Stimulated activated CD4-positive, alpha-beta T cell treated with anti-CD3 and anti-CD28 coated beads, Interleukin-1b, Interleukin-23, amount 100 ng/mL, for 4 hours (primary cell): ENCODE results near the gene AKR1A1.

Source experiments
- DNase-seq, 2 donors: peaks; one replicate each; pipeline ENCODE4 v3.0.0-alpha.2; 2020; ENCODE audit warnings: low read depth in 2 of 2

Gene AKR1A1

DNA sequence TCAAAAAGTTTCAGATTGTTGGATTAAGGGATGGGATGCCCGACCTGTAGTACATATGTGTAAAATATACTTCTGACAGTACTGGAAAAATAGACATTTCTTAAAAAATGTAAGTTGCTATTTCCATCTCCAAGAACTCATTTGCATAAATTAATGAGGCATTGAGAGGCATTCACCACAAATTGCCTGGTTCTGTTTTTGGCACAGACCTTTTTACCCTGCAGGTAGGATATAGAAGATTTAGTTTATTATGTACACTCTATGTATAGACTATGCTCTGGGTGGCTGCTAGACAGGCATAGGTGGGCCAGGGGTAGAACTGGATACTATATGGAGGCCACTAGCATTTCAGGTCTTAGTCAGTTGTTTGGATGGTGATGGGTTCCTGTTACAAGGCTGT lies 65.3 kb downstream of the AKR1A1 start:
- no peak for DNase-seq

DNA sequence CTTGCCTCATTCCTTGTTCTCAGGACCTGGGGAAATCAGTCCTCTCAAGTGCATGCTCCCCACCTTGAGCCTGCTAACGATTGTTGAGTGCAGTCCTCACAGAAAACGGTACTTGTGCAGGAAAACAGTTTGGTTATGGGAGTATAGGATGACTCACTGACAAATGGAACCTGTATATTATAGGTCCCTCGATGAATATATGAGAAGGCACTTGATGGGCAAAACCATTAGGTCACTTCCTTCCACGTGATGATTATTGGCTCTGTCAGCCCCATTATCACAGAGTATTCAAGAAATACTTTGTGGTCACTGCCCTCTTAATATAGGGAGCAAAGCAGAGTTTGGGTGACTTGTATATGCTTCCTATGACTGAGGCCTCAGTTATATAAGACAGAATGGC lies 67.0 kb downstream of the AKR1A1 start:
- no peak for DNase-seq

DNA sequence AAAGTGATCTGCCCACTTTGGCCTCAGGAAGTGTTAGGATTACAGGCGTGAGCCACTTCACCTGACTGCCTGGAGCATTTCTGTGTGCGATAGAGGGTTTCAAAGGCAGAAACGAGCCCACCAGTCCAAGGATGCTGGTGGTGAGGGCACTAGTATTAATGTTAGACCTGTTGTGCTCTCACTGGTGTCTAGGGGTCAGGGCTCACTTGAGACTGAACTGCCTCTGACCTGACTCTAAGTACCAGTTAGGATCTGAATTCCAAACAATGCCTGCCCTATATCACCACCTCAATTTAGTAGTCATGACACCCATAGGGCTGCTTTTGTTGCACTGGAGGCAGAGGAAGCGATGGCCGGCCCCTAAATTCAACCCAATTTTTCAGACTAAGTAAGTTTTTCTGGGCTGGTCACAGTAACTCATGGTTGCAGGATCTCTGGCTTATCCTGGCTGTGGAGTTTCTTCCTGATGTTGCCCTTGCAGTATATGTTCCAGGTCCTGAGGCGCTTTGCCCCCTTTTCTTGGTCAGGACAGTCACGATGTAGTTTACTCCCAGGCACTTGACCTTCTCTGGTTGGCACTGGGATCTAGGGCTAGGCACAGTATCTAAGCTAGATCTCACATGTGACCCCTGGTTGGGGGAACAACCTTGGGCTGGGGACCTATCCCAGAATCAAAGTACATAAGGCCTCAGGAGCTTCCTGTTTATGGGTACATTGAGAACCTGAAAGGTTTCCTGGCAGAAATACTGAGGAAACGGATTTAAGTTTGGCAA lies 68.7 kb downstream of the AKR1A1 start:
- DNase-seq: no peak
